H1 (cell line): ENCODE results near the gene LRP11. TPM values are rescaled to one million over a fixed set of nuclear protein-coding genes. Genes with fewer than 3 reads are reported as not detected.

Experiments used
- CTCF ChIA-PET: fragments of 300-600 bp; sonication (Branson Sonifier 250); formaldehyde crosslinking; loops from one replicate; lab custom pipeline; 2021; ENCODE audit not compliant: partially characterized antibody; lab: Charles Lee
- POLR2A ChIA-PET: fragments of 300-600 bp; sonication (Branson Sonifier 250); formaldehyde crosslinking; loops from one replicate; lab custom pipeline; 2021; ENCODE audit warnings: inconsistent platforms; ENCODE audit not compliant: partially characterized antibody; lab: Charles Lee
- DNase-seq, 2 experiments: peaks; one replicate each; pipeline versions ENCODE4 v3.0.0 to v3.0.0-alpha.2; 2010 to 2022; ENCODE audit warnings: low spot score in 2 of 2, low read depth in 1 of 2, mixed read lengths in 1 of 2
- FAIRE-seq: peaks from 2 replicates; lab custom pipeline; 2011; peaks lifted over from hg19 to GRCh38; lab: Jason Lieb, UNC
- H2AFZ ChIP-seq: 2 replicates; pipeline ENCODE4 v1.8.1; 2012; ENCODE audit warnings: low read length, inconsistent platforms
- H2AK5ac ChIP-seq: 2 replicates; pipeline ENCODE4 v1.6.1; 2013; ENCODE audit warnings: low read depth, low read length
- H2BK120ac ChIP-seq: replicated peaks from 2 replicates; pipeline ENCODE3; 2013; ENCODE audit warnings: low read depth, low read length, inconsistent platforms
- H2BK12ac ChIP-seq: 2 replicates; pipeline ENCODE4 v1.6.1; 2013; ENCODE audit warnings: low read depth, low read length
- H2BK15ac ChIP-seq: 2 replicates; pipeline ENCODE4 v1.6.1; 2013; ENCODE audit warnings: low read length
- H2BK20ac ChIP-seq: 2 replicates; pipeline ENCODE4 v1.6.1; 2013; ENCODE audit warnings: low read length
- H2BK5ac ChIP-seq: 2 replicates; pipeline ENCODE4 v1.6.1; 2013; ENCODE audit warnings: low read depth, low read length
- H3K14ac ChIP-seq: 2 replicates; pipeline ENCODE4 v1.6.1; 2013; ENCODE audit warnings: inconsistent platforms; ENCODE audit not compliant: insufficient read length
- H3K18ac ChIP-seq: 2 replicates; pipeline ENCODE4 v1.6.1; 2013; ENCODE audit warnings: low read length; ENCODE audit errors: extremely low read depth
- H3K23ac ChIP-seq: 2 replicates; pipeline ENCODE4 v1.6.1; 2013; ENCODE audit warnings: inconsistent platforms; ENCODE audit not compliant: insufficient read length
- H3K23me2 ChIP-seq: 2 replicates; pipeline ENCODE4 v1.6.1; 2013; ENCODE audit warnings: low read depth, low read length
- H3K27ac ChIP-seq: 2 replicates; pipeline ENCODE4 v1.6.1; 2011; ENCODE audit warnings: low read depth, low read length, inconsistent platforms
- H3K27me3 ChIP-seq, 4 experiments: replicated peaks in 1 of 4; 1 replicate in 1 of 4; 2 replicates in 3 of 4; pipeline versions ENCODE4 v1.6.1 to v1.8.1; 2011 to 2013; ENCODE audit warnings: low read length in 3 of 4, mild to moderate bottlenecking in 3 of 4, inconsistent platforms in 2 of 4, mixed read lengths in 2 of 4, moderate library complexity in 1 of 4; ENCODE audit not compliant: control insufficient read depth in 3 of 4, insufficient read depth in 3 of 4; ENCODE audit errors: extremely low read depth in 1 of 4
- H3K36me3 ChIP-seq, 4 experiments: 2 replicates each; pipeline versions ENCODE4 v1.6.1 to v1.8.1; 2011 to 2013; ENCODE audit warnings: mild to moderate bottlenecking in 4 of 4, low read length in 3 of 4, moderate library complexity in 2 of 4, control low read depth in 1 of 4, inconsistent platforms in 1 of 4; ENCODE audit not compliant: insufficient read depth in 4 of 4, control insufficient read depth in 2 of 4
- H3K4ac ChIP-seq: replicated peaks from 2 replicates; pipeline ENCODE3; 2013; ENCODE audit warnings: low read length, low read depth, mixed read lengths, inconsistent platforms; ENCODE audit not compliant: insufficient read length
- H3K4me1 ChIP-seq, 4 experiments: replicated peaks in 1 of 4; 1 replicate in 1 of 4; 2 replicates in 3 of 4; pipeline versions ENCODE4 v1.6.1 to v1.8.1; 2011 to 2013; ENCODE audit warnings: low read length in 3 of 4, inconsistent platforms in 2 of 4, mixed read lengths in 1 of 4; ENCODE audit not compliant: insufficient read depth in 4 of 4, control insufficient read depth in 3 of 4
- H3K4me2 ChIP-seq, 2 experiments: 2 replicates each; pipeline versions ENCODE4 v1.6.1 to v1.8.1; 2011 to 2013; ENCODE audit warnings: low read depth in 2 of 2, low read length in 2 of 2, control low read depth in 1 of 2, inconsistent platforms in 1 of 2, mild to moderate bottlenecking in 1 of 2; ENCODE audit not compliant: insufficient read depth in 1 of 2
- H3K4me3 ChIP-seq, 4 experiments: fragments of 200-600, 300-600 bp in 1 of 4; sonication (generic), shearing (Covaris generic), sonication (Bioruptor Twin) in 1 of 4; 2 replicates each; pipeline versions ENCODE4 v1.5.1 to v1.8.1; 2011 to 2016; ENCODE audit warnings: low read length in 4 of 4, low read depth in 3 of 4, control low read depth in 2 of 4, inconsistent platforms in 2 of 4, mild to moderate bottlenecking in 2 of 4, mixed read lengths in 1 of 4, moderate library complexity in 1 of 4; ENCODE audit not compliant: insufficient read depth in 2 of 4; ENCODE audit errors: extremely low read depth in 1 of 4
- H3K56ac ChIP-seq: replicated peaks from 2 replicates; pipeline ENCODE3; 2013; ENCODE audit warnings: low read depth, mild to moderate bottlenecking, mixed read lengths, low read length, inconsistent platforms; ENCODE audit not compliant: insufficient read length
- H3K79me1 ChIP-seq: 2 replicates; pipeline ENCODE4 v1.6.1; 2013; ENCODE audit warnings: low read depth, low read length, control low read depth
- H3K79me2 ChIP-seq, 2 experiments: 2 replicates each; pipeline versions ENCODE4 v1.6.1 to v1.8.1; 2012 to 2013; ENCODE audit warnings: low read length in 2 of 2, mild to moderate bottlenecking in 2 of 2, inconsistent platforms in 1 of 2; ENCODE audit not compliant: insufficient read depth in 2 of 2, control insufficient read depth in 1 of 2
- H3K9ac ChIP-seq, 4 experiments: replicated peaks in 1 of 4; 1 replicate in 1 of 4; 2 replicates in 3 of 4; pipeline versions ENCODE4 v1.6.1 to v1.8.1; 2011 to 2013; ENCODE audit warnings: low read depth in 3 of 4, low read length in 3 of 4, control low read depth in 2 of 4, mild to moderate bottlenecking in 2 of 4, moderate library complexity in 2 of 4, inconsistent platforms in 1 of 4; ENCODE audit errors: extremely low read depth in 1 of 4
- H3K9me3 ChIP-seq, 2 experiments: 2 replicates each; pipeline versions ENCODE4 v1.6.1 to v1.8.1; 2012 to 2013; ENCODE audit warnings: mild to moderate bottlenecking in 2 of 2, moderate library complexity in 2 of 2, control low read depth in 1 of 2, inconsistent platforms in 1 of 2, low read depth in 1 of 2, low read length in 1 of 2, mixed read lengths in 1 of 2; ENCODE audit not compliant: insufficient read depth in 2 of 2
- H4K20me1 ChIP-seq, 2 experiments: replicated peaks in 1 of 2; 2 replicates each; pipeline versions ENCODE3 to v1.8.1; 2011 to 2013; ENCODE audit warnings: inconsistent platforms in 2 of 2, low read length in 2 of 2, mild to moderate bottlenecking in 1 of 2; ENCODE audit not compliant: insufficient read depth in 2 of 2, control insufficient read depth in 1 of 2
- H4K5ac ChIP-seq: 2 replicates; pipeline ENCODE4 v1.6.1; 2013; ENCODE audit warnings: low read length, low read depth, mixed read lengths, inconsistent platforms; ENCODE audit not compliant: insufficient read length
- H4K8ac ChIP-seq: 2 replicates; pipeline ENCODE4 v1.8.0; 2013; ENCODE audit warnings: mild to moderate bottlenecking, moderate library complexity, low read length, inconsistent platforms; ENCODE audit not compliant: insufficient read depth; ENCODE audit errors: extremely low read depth
- H4K91ac ChIP-seq: replicated peaks from 2 replicates; pipeline ENCODE3; 2013; ENCODE audit warnings: low read length, mixed read lengths, inconsistent platforms; ENCODE audit not compliant: insufficient read length
- BCL11A ChIP-seq, 2 experiments: IDR thresholded peaks; one replicate each; pipeline ENCODE4 v1.6.1; 2011; ENCODE audit warnings: low read depth in 2 of 2, low read length in 2 of 2, mild to moderate bottlenecking in 2 of 2
- CHD1 ChIP-seq: IDR thresholded peaks from 2 replicates; pipeline ENCODE4 v1.6.1; 2012; ENCODE audit warnings: low read depth, low read length, improper control_type of control experiment
- FOSL1 ChIP-seq: IDR thresholded peaks from 2 replicates; pipeline ENCODE4 v1.6.1; 2011; ENCODE audit warnings: mild to moderate bottlenecking, low read depth, low read length, moderate library complexity; ENCODE audit not compliant: insufficient read depth
- HDAC6 ChIP-seq: IDR thresholded peaks from one replicate; pipeline ENCODE4 v1.7.1; 2012; ENCODE audit warnings: low read depth, mild to moderate bottlenecking, inconsistent platforms, low read length, moderate library complexity
- POU5F1 ChIP-seq: IDR thresholded peaks from 2 replicates; pipeline ENCODE4 v1.6.1; 2011; ENCODE audit warnings: low read depth, mild to moderate bottlenecking, low read length, moderate library complexity
- RXRA ChIP-seq: IDR thresholded peaks from 2 replicates; pipeline ENCODE4 v1.6.1; 2011; ENCODE audit warnings: low read depth, mild to moderate bottlenecking, low read length, moderate library complexity; ENCODE audit not compliant: insufficient read depth
- SIX5 ChIP-seq: IDR thresholded peaks from 2 replicates; pipeline ENCODE4 v1.6.1; 2011; ENCODE audit warnings: mild to moderate bottlenecking, low read depth, low read length
- SP4 ChIP-seq: IDR thresholded peaks from 2 replicates; pipeline ENCODE4 v1.6.1; 2012; ENCODE audit warnings: low read length, inconsistent platforms
- TEAD4 ChIP-seq: IDR thresholded peaks from 2 replicates; pipeline ENCODE4 v1.6.1; 2012; ENCODE audit warnings: low read depth, low read length, inconsistent platforms, mixed read lengths
- WGBS, 2 experiments: shearing (Covaris generic) in 1 of 2; methylation state at CpG; one replicate each; pipeline versions ENCODE4 v1.1.6 to v1.1.7; 2013 to 2015; ENCODE audit warnings: low lambda C conversion rate in 2 of 2, mixed read lengths in 2 of 2, inconsistent platforms in 1 of 2, low coverage in 1 of 2, missing lambda C conversion rate in 1 of 2; ENCODE audit not compliant: insufficient replicate concordance in 2 of 2, insufficient coverage in 1 of 2, insufficient read length in 1 of 2; ENCODE audit errors: extremely low coverage in 1 of 2, missing lambda C conversion rate in 1 of 2; 5-methylcytosine and 5-hydroxymethylcytosine counted together
- polyA plus RNA-seq, 7 experiments: library from polyadenylated mRNA; depleted of rRNA in 3 of 7; stranded (reverse) in 5 of 7; unstranded in 2 of 7; fragments of >200 nt in 5 of 7; fragments of 200-250 nt in 2 of 7; gene quantifications; 1 replicate in 5 of 7; 2 replicates in 1 of 7; 4 replicates in 1 of 7; pipeline versions ENCODE4 v1.2.1 to v1.2.3, GENCODE V29; 2011 to 2013; ENCODE audit warnings: missing spikeins in 2 of 7, mixed read lengths in 2 of 7
- total RNA-seq: library from RNA; stranded (reverse); fragmentation: NEBNext Ultra II Directional; extraction: Animal tissue kit (Norgen Biotek cat#: 25700); gene quantifications from 2 replicates; pipeline ENCODE4 v1.2.1, GENCODE V29; 2021
- TF ChIP-seq, protein P1 (sequence below): IDR thresholded peaks from 2 replicates; pipeline ENCODE4 v1.6.1; 2011; ENCODE audit warnings: low read length, improper control_type of control experiment

The LRP11 gene
- total and polyA plus RNA-seq, 2 of the 8 experiments (the other 6 are each of a cell fraction or from before 2014, with no cell fraction given), result 11.0 to 20.0 TPM

DNA sequence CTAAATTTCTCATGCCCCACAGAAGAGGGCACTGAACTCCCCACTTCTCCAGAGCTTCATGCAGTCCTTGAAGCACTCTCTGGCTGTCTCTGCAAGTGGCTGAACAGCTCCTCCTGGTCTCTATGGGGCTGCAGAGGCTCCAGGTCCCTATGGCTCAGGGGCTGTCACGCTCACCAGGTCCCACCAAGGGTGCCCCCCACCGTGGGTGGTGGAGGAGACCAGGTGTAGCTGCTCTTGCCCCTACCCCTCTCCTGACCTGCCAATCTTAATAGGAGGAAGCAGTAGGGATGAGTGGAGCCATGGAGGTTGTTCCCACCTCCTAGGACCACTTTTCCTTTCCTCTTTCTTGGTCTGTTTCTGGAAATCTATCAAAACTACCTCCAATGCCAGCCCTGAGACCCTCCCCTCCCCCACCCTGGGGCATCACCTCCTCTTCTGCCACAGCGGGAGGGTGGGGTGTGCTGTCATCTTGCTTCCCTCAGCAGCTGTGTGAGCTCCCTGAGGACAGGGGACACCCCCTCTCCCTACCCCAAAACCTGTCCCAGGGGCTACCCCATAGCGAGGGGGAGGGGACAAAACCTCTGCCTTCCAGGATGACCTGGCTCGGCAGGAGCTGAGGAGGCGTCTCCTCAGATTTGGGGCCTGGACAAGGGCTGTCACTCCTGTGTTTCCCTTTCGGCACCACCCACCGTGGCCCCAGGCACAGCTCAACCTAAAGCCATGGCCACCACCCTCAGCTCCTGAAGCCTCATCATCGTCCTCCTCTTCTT, 45.7 kb upstream of the LRP11 start:
- CTCF ChIA-PET, result interaction anchor here (1.6 kb wide), 1 partner anchor 15 kb away, joined by 6 read pairs; no protein-coding TSS in a partner anchor
- H3K4ac ChIP-seq, result no peak overlapping the region
- no peak overlapping the region for H3K23ac ChIP-seq
- no peak overlapping the region; the same call in 1 of the 2 replicates for H4K8ac ChIP-seq
- no peak overlapping the region for H3K4me2 ChIP-seq
- H2BK12ac ChIP-seq, result no peak overlapping the region
- no peak overlapping the region for H2BK20ac ChIP-seq
- H2BK120ac ChIP-seq, result no peak overlapping the region
- H3K23me2 ChIP-seq, result no peaks in the 10 kb centered on the region
- H3K79me2 ChIP-seq, result no peaks in the 10 kb centered on the region
- no peaks in the 10 kb centered on the region for H3K4me1 ChIP-seq
- no peak overlapping the region for H4K5ac ChIP-seq
- H3K36me3 ChIP-seq, result no peaks in the 10 kb centered on the region
- H2BK5ac ChIP-seq, result no peak overlapping the region
- H4K20me1 ChIP-seq, result no peaks in the 10 kb centered on the region
- no peak overlapping the region for H3K14ac ChIP-seq
- no peak overlapping the region for H3K56ac ChIP-seq
- H2AFZ ChIP-seq, result no peak overlapping the region
- FAIRE-seq, result no peak
- H3K9me3 ChIP-seq, result peaks cover 15 to 22% of the 10 kb centered on the region in 2 experiments; a peak in 3 of 4 replicates
- DNase-seq, result no peak
- H4K91ac ChIP-seq, result no peak overlapping the region
- H3K27me3 ChIP-seq, result no peaks in the 10 kb centered on the region
- no peak overlapping the region for H3K18ac ChIP-seq
- no peak overlapping the region for H2BK15ac ChIP-seq
- no peak for TF ChIP-seq CHD1
- TF ChIP-seq RXRA, result no peak
- no peak for TF ChIP-seq TEAD4
- TF ChIP-seq, protein P1, sequence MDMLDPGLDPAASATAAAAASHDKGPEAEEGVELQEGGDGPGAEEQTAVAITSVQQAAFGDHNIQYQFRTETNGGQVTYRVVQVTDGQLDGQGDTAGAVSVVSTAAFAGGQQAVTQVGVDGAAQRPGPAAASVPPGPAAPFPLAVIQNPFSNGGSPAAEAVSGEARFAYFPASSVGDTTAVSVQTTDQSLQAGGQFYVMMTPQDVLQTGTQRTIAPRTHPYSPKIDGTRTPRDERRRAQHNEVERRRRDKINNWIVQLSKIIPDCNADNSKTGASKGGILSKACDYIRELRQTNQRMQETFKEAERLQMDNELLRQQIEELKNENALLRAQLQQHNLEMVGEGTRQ, result no peak
- TF ChIP-seq SIX5, result no peak
- TF ChIP-seq POU5F1, result no peak
- TF ChIP-seq HDAC6, result no peak
- no peak for TF ChIP-seq BCL11A (IDR thresholded peaks at IDR 0.05; ENCODE audit: low read depth in 2 of 2, low read length in 2 of 2)
- TF ChIP-seq FOSL1, result no peak
- no peak for TF ChIP-seq SP4
- 87% methylated on average over 5 of the region's 9 CpGs; no CpG with 5 or more reads in 1 of the 2 experiments for WGBS, 2 experiments
- H3K79me1 ChIP-seq, result no peaks in the 10 kb centered on the region
- H3K9ac ChIP-seq, result no peak overlapping the region
- no peak overlapping the region for H2AK5ac ChIP-seq
- POLR2A ChIA-PET, result no interaction called here
- no peak overlapping the region for H3K27ac ChIP-seq
- H3K4me3 ChIP-seq, result no peak overlapping the region
